ENCODE measurements around the gene MKNK1. TPM values are rescaled to one million over a fixed set of nuclear protein-coding genes. Genes with fewer than 3 reads are reported as not detected.

Gene MKNK1
- total RNA-seq, 4 donors from 2014 or later = 4.9 to 53.0 (median 24.3) TPM

DNA sequence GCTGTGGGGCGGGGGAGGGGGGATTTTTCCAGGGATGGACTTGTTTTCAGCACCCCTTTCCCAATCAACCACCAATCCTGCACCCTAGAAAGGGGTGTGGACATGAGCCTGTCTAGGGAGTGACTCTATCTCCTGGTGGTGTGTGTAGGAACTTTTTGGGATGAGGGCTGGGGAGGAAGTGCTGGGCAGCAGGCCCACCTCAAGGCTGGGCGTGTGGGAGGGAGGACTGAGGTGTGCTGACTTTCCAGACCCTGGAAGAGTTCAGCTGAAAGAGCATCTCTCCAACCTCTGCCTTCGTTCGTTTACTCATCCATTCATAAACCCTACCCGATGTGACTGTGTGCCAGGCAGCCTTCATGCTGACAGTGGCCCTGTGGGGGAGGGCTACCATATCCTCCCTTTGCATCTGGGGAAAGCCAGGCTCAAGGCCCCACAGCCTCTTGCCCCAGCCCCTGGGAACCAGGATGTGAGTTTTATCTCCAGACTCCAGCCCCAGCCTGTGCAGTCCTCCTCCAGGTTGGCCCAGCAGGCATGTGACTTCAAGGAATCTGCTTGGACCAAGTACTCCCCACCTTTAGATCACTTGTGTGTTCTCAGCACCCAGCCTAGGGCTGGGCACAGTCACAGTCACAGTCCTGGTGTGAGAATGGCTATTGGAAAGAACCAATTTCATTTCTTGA is 59.4 kb downstream of the MKNK1 start:
- H3K4me1 ChIP-seq = peaks cover 0 to 5% of the 10 kb centered on the region in 2 donors
- DNase-seq = no peak
- TF ChIP-seq POLR2A (IDR thresholded peaks at IDR 0.05) = no peak
- TF ChIP-seq, protein P1, sequence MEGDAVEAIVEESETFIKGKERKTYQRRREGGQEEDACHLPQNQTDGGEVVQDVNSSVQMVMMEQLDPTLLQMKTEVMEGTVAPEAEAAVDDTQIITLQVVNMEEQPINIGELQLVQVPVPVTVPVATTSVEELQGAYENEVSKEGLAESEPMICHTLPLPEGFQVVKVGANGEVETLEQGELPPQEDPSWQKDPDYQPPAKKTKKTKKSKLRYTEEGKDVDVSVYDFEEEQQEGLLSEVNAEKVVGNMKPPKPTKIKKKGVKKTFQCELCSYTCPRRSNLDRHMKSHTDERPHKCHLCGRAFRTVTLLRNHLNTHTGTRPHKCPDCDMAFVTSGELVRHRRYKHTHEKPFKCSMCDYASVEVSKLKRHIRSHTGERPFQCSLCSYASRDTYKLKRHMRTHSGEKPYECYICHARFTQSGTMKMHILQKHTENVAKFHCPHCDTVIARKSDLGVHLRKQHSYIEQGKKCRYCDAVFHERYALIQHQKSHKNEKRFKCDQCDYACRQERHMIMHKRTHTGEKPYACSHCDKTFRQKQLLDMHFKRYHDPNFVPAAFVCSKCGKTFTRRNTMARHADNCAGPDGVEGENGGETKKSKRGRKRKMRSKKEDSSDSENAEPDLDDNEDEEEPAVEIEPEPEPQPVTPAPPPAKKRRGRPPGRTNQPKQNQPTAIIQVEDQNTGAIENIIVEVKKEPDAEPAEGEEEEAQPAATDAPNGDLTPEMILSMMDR (IDR thresholded peaks at IDR 0.05) = no peak
- H3K9me3 ChIP-seq = no peaks in the 10 kb centered on the region
- no peaks in the 10 kb centered on the region for H3K36me3 ChIP-seq
- peaks cover 0 to 15% of the 10 kb centered on the region in 2 donors for H3K27me3 ChIP-seq
- H3K27ac ChIP-seq = no peak overlapping the region
- intact Hi-C loops (cut with DNase I; ENCODE audit: low total_unique reads) = no loop called here
- no peak overlapping the region for H3K4me3 ChIP-seq

DNA sequence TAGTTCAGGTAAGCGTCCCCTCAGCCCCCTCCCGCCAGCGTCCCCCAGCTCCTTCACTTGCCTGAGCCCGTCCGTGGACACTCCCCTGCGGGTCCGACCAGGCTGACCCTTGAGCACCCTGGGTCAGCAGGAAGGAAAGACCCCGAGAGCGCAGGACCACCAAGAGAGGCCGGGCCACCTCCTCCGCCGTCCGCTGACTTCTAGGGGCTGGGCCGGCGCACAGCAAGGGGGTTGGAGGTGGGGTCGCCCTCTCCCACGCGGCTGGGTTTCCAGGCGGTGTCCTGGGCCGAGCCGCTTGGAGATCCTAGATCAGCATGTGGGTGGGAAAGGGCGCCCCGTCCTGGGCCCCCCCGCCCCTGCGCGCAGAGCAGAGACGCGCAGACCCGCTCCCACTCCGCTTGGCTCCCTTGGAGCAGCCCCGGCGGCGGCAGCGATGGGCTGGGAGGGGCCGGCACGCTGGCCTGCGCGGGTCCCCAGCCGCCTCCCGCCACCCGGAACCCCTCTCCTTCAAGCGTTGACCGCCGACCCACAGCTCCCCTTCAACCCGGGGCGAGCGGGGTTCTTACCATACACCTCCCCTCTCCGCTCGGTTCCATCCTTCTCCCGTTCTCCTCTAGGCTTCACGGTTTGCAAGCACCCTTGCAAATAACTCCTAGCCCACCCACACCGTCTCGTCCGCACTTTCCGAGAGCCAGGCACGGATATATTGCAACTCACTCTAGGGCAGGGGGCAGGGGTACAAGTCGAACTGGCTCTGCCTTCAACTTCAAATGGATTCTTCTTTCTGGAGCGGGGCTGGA is 60.1 kb downstream of the MKNK1 start:
- Histone ChIP-seq H3K4me1 (peaks cover 0 to 5% of the 10 kb centered on the region in 2 donors), H3K27ac (no peak overlapping the region), H3K27me3 (peaks cover 0 to 15% of the 10 kb centered on the region in 2 donors), H3K36me3 (no peaks in the 10 kb centered on the region), H3K9me3 (no peaks in the 10 kb centered on the region), H3K4me3 (no peak overlapping the region)
- no peak for DNase-seq
- TF ChIP-seq, protein P1 (IDR thresholded peaks at IDR 0.05) = no peak
- no peak for TF ChIP-seq POLR2A (IDR thresholded peaks at IDR 0.05)
- intact Hi-C loops (cut with DNase I; ENCODE audit: low total_unique reads) = no loop called here

DNA sequence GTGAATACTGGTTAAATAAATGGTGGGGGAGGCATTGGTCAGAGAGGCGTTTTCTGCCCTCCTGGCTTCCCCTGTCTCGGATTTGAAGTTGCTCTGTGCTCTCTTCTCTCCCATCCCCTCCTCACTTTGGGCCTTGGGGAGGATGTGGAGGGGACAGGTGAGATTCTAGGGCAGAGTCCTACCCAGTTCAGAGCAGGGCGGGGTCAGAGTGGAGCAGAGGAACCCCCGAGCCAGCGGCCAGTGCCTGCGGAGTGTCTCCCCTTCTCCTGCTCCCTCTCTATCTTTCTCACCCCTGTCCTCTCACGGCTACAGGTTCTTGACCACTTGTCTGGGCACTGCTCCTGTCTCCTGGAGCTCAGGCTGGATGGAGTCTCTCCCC is 60.7 kb downstream of the MKNK1 start:
- no peaks in the 10 kb centered on the region for H3K36me3 ChIP-seq
- H3K4me1 ChIP-seq = peaks cover 0 to 5% of the 10 kb centered on the region in 2 donors
- no peak overlapping the region for H3K27ac ChIP-seq
- TF ChIP-seq, protein P1 (IDR thresholded peaks at IDR 0.05) = no peak
- TF ChIP-seq POLR2A (IDR thresholded peaks at IDR 0.05) = no peak
- no peaks in the 10 kb centered on the region for H3K9me3 ChIP-seq
- intact Hi-C loops (cut with DNase I; ENCODE audit: low total_unique reads) = no loop called here
- DNase-seq = no peak
- peaks cover 0 to 15% of the 10 kb centered on the region in 2 donors for H3K27me3 ChIP-seq
- H3K4me3 ChIP-seq = no peak overlapping the region

DNA sequence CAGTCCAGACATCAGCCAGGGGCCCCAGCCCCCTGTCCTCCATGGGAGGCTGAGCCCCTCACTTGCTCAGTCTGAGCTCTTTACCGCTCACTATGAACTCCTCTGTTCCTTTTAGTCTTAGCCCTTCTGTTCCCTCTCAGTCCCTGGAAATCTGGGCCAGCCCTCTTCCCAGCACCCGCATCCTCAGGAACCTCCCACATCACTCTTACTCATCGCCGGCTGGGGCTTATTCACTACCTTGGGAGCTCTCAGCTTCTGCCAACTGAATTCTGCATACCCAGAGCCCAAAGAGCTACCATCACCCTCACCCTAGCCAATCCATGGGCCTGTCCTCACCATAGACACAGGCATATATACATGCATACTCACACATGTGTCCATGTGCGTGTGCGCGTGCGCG is 64.1 kb downstream of the MKNK1 start:
- H3K4me1 ChIP-seq = peaks cover 0 to 5% of the 10 kb centered on the region in 2 donors
- H3K27ac ChIP-seq = no peak overlapping the region
- TF ChIP-seq POLR2A (IDR thresholded peaks at IDR 0.05) = no peak
- TF ChIP-seq, protein P1 (IDR thresholded peaks at IDR 0.05) = no peak
- no peaks in the 10 kb centered on the region for H3K36me3 ChIP-seq
- no peak overlapping the region for H3K4me3 ChIP-seq
- intact Hi-C loops (cut with DNase I; ENCODE audit: low total_unique reads) = no loop called here
- H3K27me3 ChIP-seq = peaks cover 0 to 14% of the 10 kb centered on the region in 2 donors
- H3K9me3 ChIP-seq = no peaks in the 10 kb centered on the region
- no peak for DNase-seq

DNA sequence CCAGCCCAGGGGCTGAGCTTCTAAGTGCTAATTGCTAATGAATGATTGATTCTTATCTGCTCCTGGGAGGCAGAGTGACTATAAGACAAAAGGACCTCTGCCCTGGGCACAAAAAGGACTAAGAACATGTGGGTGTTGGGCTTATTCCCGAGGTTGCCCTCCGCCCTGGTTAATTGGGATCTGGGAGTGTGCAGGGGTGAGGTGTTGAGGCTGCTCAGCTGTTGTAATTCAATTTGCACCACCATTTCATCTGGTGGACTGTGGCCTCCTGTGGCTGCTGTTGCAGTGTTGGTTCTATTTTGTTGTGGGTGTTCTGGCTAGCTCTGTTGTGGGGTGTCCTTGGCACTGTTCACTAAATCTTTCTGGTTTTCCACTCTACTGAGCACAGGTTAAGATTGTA is 65.9 kb downstream of the MKNK1 start:
- intact Hi-C loops (cut with DNase I; ENCODE audit: low total_unique reads) = no loop called here
- no peaks in the 10 kb centered on the region for H3K9me3 ChIP-seq
- H3K27ac ChIP-seq = no peak overlapping the region
- no peaks in the 10 kb centered on the region for H3K27me3 ChIP-seq
- no peak for DNase-seq
- TF ChIP-seq POLR2A (IDR thresholded peaks at IDR 0.05) = no peak
- TF ChIP-seq, protein P1 (IDR thresholded peaks at IDR 0.05) = no peak
- H3K4me1 ChIP-seq = no peaks in the 10 kb centered on the region
- H3K36me3 ChIP-seq = no peaks in the 10 kb centered on the region
- H3K4me3 ChIP-seq = no peak overlapping the region

All from uterus (tissue), 4 donors.